Activated T-cell treated with anti-CD3 and anti-CD28 coated beads, Interleukin-2, amount 50 U/mL, for 24 hours (primary cell): Measurements from ENCODE around the gene KRTAP9-3.
"Not testable (repeated sequence)": the region's sequence is repeated elsewhere in the genome, so short reads cannot be mapped to it uniquely, and the experiment has no call there.

Experiments used
- DNase-seq: peaks from one replicate; pipeline ENCODE4 v3.0.0-alpha.2; 2020
- H3K27ac Mint-ChIP-seq: 2 replicates; pipeline ENCODE4 v1.8.0; 2020; ENCODE audit warnings: mild to moderate bottlenecking, mixed read lengths
- H3K27me3 Mint-ChIP-seq: 2 replicates; pipeline ENCODE4 v1.8.0; 2020; ENCODE audit warnings: mixed read lengths
- H3K36me3 Mint-ChIP-seq: 2 replicates; pipeline ENCODE4 v1.8.0; 2020; ENCODE audit warnings: low read depth, mixed read lengths
- H3K4me1 Mint-ChIP-seq: 2 replicates; pipeline ENCODE4 v1.8.0; 2020; ENCODE audit warnings: low read depth, mixed read lengths
- H3K4me3 Mint-ChIP-seq: 2 replicates; pipeline ENCODE4 v1.8.0; 2020; ENCODE audit warnings: mild to moderate bottlenecking, moderate library complexity, mixed read lengths
- H3K9me3 Mint-ChIP-seq: 2 replicates; pipeline ENCODE4 v1.8.0; 2020; ENCODE audit warnings: mixed read lengths

Gene KRTAP9-3, protein sequence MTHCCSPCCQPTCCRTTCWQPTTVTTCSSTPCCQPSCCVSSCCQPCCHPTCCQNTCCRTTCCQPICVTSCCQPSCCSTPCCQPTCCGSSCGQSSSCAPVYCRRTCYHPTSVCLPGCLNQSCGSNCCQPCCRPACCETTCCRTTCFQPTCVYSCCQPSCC

DNA sequence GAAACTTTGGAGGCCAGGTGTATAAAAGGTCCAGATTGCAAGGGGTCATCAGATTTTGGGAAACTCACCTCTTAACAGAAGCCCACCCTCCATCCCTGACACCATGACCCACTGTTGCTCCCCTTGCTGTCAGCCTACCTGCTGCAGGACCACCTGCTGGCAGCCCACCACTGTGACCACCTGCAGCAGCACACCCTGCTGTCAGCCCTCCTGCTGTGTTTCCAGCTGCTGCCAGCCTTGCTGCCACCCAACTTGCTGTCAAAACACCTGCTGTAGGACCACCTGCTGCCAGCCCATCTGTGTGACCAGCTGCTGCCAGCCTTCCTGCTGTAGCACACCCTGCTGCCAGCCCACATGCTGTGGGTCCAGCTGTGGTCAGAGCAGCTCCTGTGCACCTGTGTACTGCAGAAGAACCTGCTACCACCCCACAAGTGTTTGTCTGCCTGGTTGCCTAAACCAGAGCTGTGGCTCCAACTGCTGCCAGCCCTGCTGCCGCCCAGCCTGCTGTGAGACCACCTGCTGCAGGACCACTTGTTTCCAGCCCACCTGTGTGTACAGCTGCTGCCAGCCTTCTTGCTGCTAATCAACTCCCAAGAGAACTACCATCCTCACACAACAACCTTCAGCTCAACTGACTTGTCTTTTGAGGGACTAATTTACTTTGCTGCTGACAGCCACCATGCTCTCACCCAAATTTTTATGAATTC is at the start of gene KRTAP9-3:
Gene KRTAP9-3 (plus strand): TSS at position 51 of the 707 bp plus-strand sequence. CDS start 53 bp downstream, at position 104.
- not testable (repeated sequence) for DNase-seq, H3K36me3 Mint-ChIP-seq, H3K9me3 Mint-ChIP-seq, H3K27me3 Mint-ChIP-seq, H3K4me3 Mint-ChIP-seq, H3K27ac Mint-ChIP-seq, H3K4me1 Mint-ChIP-seq

DNA sequence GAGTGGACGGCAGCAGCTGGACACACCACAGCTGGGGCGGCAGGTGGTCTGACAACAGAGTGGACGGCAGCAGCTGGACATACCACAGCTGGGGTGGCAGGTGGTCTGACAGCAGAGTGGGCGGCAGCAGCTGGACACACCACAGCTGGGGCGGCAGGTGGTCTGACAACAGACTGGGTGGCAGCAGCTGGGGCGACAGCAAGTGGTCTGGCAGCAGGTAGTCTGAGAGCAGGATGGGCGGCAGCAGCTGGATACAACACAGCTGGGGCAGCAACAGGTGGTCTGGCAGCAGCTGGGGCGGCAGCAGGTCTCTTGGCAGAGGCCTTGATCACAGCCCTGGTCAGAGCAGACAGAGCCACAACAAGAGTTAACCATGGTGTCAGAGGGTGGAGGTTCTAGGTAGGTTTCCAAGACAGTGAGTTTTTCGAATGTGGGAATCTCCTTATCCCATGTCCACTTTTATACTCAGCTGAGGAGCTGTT is 47.7 kb upstream of the KRTAP9-3 start, which contains the start of gene KRTAP4-1:
Gene KRTAP4-1 (minus strand): TSS at position 432 of the 482 bp plus-strand sequence. CDS start 57 bp downstream, at position 375.
- no peak within 1 kb of the TSS for H3K4me3 Mint-ChIP-seq
- no peaks in the 10 kb centered on the region for H3K4me1 Mint-ChIP-seq
- H3K9me3 Mint-ChIP-seq: no peaks in the 10 kb centered on the region
- DNase-seq: no peak
- H3K27ac Mint-ChIP-seq: no peak within 1 kb of the TSS
- H3K36me3 Mint-ChIP-seq: no peaks in the 10 kb centered on the region
- H3K27me3 Mint-ChIP-seq: peaks cover 14% of the 10 kb centered on the region

DNA sequence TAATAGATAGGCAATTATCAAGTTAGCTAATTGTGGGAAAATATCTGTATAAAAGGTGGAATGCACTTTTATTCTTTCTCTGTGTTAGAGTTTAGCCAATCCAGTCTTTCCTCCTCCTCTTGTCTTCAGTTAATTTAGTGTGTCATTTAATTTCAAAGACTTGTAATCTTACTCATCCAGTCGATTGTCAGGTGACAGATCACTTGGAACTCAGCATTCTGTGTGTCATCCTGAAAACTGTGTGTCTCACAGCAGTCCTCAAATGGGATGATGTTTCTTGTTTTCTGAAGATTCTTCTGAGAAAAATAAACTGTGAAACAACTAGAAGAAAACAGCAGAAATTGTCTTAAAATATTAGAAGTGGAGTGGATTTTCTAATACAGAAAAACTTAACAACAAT is 47.2 kb upstream of the KRTAP9-3 start:
- H3K4me3 Mint-ChIP-seq: no peak overlapping the region

DNA sequence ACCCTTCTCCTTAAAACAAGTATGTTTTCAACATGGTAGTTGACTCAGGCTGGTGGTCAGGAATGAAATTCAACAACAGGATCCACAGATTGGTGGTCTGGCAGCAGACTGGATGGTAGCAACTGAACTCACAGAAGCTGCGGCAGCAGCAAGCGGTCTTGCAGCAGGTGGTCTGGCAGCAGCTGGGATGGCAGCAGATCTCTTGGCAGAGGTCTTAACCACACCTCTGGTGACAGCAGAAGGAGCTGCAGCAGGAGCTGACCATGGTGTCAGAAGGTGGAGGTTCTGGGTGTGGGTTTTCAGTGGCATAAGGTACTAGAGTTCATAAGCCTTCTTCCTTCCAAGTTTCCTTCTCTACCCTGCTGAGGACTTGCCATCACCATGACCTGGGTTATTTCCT is 45.4 kb upstream of the KRTAP9-3 start:
- no peak for DNase-seq
- H3K27me3 Mint-ChIP-seq: peaks cover 35% of the 10 kb centered on the region
- H3K36me3 Mint-ChIP-seq: no peaks in the 10 kb centered on the region
- no peaks in the 10 kb centered on the region for H3K4me1 Mint-ChIP-seq
- no peak overlapping the region for H3K27ac Mint-ChIP-seq
- no peaks in the 10 kb centered on the region for H3K9me3 Mint-ChIP-seq
- H3K4me3 Mint-ChIP-seq: no peak overlapping the region

More for the DNA sequence above, 47.2 kb upstream of the KRTAP9-3 start:
- H3K36me3 Mint-ChIP-seq: no peaks in the 10 kb centered on the region
- no peak overlapping the region for H3K27ac Mint-ChIP-seq
- H3K27me3 Mint-ChIP-seq: peaks cover 19% of the 10 kb centered on the region
- no peaks in the 10 kb centered on the region for H3K4me1 Mint-ChIP-seq
- no peaks in the 10 kb centered on the region for H3K9me3 Mint-ChIP-seq
- DNase-seq: no peak

DNA sequence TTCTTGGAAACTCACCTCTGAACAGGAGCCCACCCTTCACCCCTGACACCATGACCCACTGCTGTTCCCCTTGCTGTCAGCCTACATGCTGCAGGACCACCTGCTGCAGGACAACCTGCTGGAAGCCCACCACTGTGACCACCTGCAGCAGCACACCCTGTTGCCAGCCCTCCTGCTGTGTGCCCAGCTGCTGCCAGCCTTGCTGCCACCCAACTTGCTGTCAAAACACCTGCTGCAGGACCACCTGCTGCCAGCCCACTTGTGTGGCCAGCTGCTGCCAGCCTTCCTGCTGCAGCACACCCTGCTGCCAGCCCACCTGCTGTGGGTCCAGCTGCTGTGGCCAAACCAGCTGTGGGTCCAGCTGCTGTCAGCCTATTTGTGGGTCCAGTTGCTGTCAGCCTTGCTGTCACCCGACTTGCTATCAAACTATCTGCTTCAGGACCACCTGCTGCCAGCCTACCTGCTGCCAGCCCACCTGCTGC is 42.4 kb upstream of the KRTAP9-3 start, which contains the start of gene KRTAP9-1:
Gene KRTAP9-1 (plus strand): TSS at position 51 of the 482 bp plus-strand sequence. CDS start 0 bp downstream, at position 51.
- H3K36me3 Mint-ChIP-seq, H3K4me1 Mint-ChIP-seq, DNase-seq, H3K4me3 Mint-ChIP-seq, H3K27ac Mint-ChIP-seq, H3K9me3 Mint-ChIP-seq: not testable (repeated sequence)
- peaks cover 34% of the 10 kb centered on the region for H3K27me3 Mint-ChIP-seq

DNA sequence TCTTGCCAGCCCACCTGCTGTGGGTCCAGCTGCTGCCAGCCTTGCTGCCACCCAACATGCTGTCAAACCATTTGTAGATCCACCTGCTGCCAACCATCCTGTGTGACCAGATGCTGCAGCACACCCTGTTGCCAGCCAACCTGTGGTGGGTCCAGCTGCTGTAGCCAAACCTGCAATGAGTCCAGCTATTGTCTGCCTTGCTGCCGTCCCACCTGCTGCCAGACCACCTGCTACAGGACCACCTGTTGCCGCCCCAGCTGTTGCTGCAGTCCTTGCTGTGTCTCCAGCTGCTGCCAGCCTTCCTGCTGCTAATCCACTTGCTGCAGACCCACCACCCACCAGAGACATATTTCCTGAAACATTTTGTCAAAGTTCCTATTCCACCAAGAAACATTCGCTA is 41.9 kb upstream of the KRTAP9-3 start:
- Mint-ChIP-seq H3K9me3 (no peaks in the 10 kb centered on the region), H3K27me3 (peaks cover 34% of the 10 kb centered on the region), H3K4me3 (no peak overlapping the region), H3K27ac (no peak overlapping the region), H3K4me1 (no peaks in the 10 kb centered on the region), H3K36me3 (no peaks in the 10 kb centered on the region)
- no peak for DNase-seq

DNA sequence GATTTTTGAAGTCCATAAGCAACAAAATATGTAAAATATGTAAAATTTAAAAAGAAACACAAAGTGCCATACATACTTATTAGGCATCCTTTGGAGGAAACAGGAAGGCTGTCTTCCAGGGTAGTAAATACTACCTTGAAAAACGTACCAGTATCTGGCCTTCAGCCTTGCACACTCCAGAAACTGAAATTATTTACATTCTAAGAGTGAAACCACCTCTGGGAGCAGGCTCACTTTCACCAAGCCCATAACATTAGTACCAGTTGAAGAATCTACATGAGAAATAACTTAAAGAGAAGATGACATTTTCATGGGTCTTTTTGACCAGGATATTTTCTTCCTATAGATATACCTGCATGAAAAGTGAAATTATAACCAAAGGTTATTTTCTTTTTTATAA is 36.2 kb upstream of the KRTAP9-3 start:
- Mint-ChIP-seq H3K27ac (no peak overlapping the region), H3K4me1 (no peaks in the 10 kb centered on the region), H3K36me3 (no peaks in the 10 kb centered on the region), H3K4me3 (no peak overlapping the region), H3K27me3 (peaks cover 17% of the 10 kb centered on the region), H3K9me3 (peaks cover 4% of the 10 kb centered on the region)
- DNase-seq: no peak

DNA sequence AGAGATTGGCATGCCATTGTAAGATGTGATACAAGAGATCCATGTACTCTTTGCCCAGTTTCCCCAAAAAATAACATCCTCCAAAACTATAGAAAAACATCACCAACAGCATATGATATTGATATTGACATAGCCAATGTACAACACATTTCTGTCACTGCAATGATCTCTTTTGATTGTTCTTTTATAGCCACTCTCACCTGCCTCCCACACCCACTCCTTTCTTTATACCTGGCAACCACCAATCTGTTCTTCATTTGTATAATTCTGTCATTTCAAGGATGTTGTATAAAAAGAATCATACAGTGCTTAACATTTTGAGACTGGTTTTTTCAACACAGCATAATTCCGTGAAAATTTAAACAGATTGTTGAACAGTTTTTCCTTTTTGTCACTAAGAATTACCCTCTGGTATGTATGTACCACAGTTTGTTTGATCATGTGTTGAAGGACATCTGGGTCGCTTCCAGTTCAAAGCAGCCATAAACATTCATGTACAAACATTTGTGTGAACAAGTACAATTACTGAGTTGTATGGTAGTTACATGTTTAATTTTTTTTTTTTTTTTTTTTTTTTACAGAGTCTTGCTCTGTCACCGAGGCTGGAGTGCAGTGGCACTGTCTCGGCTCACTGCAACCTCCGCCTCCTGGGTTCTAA is 32.7 kb upstream of the KRTAP9-3 start:
- no peak overlapping the region for H3K4me3 Mint-ChIP-seq
- H3K36me3 Mint-ChIP-seq: no peaks in the 10 kb centered on the region
- DNase-seq: no peak
- H3K27me3 Mint-ChIP-seq: peaks cover 5% of the 10 kb centered on the region
- peaks cover 4% of the 10 kb centered on the region for H3K9me3 Mint-ChIP-seq
- no peak overlapping the region for H3K27ac Mint-ChIP-seq
- no peaks in the 10 kb centered on the region for H3K4me1 Mint-ChIP-seq

DNA sequence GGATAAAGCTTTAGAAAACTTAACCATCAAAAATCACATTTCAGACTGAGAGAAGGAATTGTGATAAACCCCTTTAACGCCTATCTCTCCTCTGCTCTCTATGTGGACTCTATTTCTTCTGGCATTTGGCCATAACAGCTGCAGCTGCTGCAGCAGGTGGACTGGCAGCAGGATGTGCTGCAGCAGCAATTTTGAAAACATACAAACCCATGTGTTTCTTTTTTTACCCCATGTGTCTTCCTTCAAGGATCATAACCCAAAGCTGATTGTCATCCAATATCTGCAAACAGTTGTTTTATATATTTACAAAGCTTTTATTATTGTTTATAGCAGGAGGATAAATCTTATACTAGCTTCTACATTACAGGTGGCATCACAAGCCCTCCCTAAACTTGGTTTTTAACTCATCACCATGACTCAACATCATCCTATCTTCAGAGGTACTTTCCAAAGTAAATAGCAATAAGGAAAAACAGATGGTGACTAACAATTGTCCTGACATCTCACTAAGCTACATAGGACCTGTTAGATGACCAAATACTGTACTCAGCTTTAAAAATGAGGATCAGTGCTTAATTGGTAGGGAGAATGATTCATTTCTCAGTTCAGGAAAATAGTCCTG is 20.3 kb upstream of the KRTAP9-3 start:
- Mint-ChIP-seq H3K9me3 (no peaks in the 10 kb centered on the region), H3K4me3 (no peak overlapping the region), H3K27me3 (peaks cover 43% of the 10 kb centered on the region), H3K36me3 (no peaks in the 10 kb centered on the region), H3K4me1 (peaks cover 4% of the 10 kb centered on the region), H3K27ac (no peak overlapping the region)
- DNase-seq: no peak

DNA sequence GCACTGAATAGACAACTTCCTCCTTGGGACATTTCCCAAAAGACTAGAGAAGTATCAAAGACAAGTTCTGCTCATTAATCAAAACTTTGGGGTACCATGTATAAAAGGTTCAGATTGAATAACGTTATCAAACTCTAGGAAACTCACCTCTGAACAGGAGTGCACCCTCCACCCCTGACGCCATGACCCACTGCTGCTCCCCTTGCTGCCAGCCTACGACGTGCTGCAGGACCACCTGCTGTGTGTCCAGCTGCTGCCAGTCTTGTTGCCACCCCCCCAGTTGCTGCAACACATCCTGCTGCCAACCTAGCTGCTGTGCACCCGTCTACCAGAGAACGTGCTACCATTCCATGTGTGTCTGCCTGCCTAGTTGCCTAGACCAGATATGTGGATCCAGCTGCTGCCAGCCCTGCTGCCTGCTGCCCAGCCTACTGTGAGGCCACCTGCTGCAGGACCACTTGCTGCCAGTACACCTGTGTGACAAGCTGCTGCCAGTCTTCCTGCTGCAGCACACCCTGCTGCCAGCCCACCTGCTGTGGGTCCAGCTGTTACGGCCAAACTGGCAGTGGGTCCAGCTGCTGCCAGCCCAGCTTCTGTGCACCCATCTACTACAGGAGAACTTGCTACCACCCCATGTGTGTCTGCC is 19.6 kb upstream of the KRTAP9-3 start:
- H3K27me3 Mint-ChIP-seq: peaks cover 43% of the 10 kb centered on the region
- peaks cover 4% of the 10 kb centered on the region for H3K4me1 Mint-ChIP-seq
- no peaks in the 10 kb centered on the region for H3K9me3 Mint-ChIP-seq
- H3K27ac Mint-ChIP-seq: no peak overlapping the region
- no peaks in the 10 kb centered on the region for H3K36me3 Mint-ChIP-seq
- no peak overlapping the region for H3K4me3 Mint-ChIP-seq
- DNase-seq: no peak

DNA sequence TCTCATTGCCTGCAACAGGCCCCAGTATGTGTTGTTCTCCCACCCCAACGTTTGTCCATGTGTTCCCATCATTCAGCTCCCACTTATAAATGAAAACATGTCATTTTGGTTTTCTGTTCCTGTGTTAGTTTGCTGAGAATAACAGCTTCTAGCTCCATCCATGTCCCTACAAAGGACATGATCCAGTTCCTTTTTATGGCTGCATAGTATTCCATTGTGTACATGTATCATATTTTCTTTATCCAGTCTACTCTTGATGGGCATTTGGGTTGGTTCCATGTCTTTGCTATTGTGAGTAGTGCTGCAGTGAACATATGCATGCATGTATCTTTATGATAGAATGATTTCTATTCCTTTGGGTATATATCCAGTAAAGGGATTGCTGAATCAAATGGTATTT is 16.6 kb upstream of the KRTAP9-3 start:
- Mint-ChIP-seq H3K9me3 (peaks cover 3% of the 10 kb centered on the region), H3K27me3 (peaks cover 26% of the 10 kb centered on the region), H3K36me3 (no peaks in the 10 kb centered on the region), H3K4me3 (no peak overlapping the region), H3K4me1 (peaks cover 4% of the 10 kb centered on the region), H3K27ac (no peak overlapping the region)
- no peak for DNase-seq

DNA sequence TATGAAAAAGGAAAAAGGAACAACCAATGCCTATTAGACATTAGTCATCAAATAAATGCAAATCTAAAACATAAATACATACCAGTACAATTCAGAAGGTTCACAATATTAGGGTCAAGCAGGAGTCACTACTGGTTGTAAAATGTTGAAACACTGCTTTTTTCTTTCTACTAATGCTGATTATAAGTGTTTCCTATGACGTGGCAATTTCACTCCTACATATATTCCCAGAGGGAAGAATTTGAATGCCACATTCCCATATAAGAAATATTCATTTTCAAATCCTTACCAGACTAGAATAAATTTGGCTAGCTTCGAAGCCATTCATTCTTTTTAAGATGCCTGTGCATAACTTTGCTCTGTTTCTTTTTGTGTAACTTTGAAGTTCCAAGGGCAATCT is 8.4 kb upstream of the KRTAP9-3 start:
- H3K9me3 Mint-ChIP-seq: peaks cover 3% of the 10 kb centered on the region
- no peaks in the 10 kb centered on the region for H3K4me1 Mint-ChIP-seq
- no peak overlapping the region for H3K27ac Mint-ChIP-seq
- no peak for DNase-seq
- H3K4me3 Mint-ChIP-seq: no peak overlapping the region
- H3K36me3 Mint-ChIP-seq: no peaks in the 10 kb centered on the region
- H3K27me3 Mint-ChIP-seq: peaks cover 11% of the 10 kb centered on the region

DNA sequence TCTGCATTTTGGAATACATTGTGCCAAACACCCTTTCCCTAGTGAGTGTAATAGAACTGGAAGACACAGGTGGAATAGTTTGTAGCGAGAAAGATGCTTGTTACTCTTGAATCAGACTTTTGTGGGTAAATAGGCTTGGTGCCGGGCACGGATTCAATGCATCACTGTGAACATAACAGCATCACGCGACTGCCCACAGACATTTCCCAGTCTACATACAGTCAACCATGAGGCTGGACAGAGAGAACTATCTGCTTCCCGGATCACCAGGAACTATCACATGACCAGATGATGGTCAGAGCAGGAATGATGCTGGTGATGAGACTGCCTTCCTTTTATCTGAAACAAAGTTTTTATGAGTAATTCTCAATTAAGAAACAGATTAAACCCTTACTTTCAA is 6.2 kb upstream of the KRTAP9-3 start:
- peaks cover 11% of the 10 kb centered on the region for H3K27me3 Mint-ChIP-seq
- no peaks in the 10 kb centered on the region for H3K9me3 Mint-ChIP-seq
- no peak overlapping the region for H3K27ac Mint-ChIP-seq
- H3K36me3 Mint-ChIP-seq: no peaks in the 10 kb centered on the region
- H3K4me1 Mint-ChIP-seq: no peaks in the 10 kb centered on the region
- no peak for DNase-seq
- no peak overlapping the region for H3K4me3 Mint-ChIP-seq

DNA sequence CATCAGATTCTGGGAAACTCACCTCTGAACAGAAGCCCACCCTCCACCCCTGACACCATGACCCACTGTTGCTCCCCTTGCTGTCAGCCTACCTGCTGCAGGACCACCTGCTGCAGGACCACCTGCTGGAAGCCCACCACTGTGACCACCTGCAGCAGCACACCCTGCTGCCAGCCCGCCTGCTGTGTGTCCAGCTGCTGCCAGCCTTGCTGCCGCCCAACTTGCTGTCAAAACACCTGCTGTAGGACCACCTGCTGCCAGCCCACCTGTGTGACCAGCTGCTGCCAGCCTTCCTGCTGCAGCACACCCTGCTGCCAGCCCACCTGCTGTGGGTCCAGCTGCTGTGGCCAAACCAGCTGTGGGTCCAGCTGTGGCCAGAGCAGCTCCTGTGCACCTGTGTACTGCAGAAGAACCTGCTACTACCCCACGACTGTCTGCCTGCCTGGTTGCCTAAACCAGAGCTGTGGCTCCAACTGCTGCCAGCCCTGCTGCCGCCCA is 5.6 kb upstream of the KRTAP9-3 start, which contains the start of gene KRTAP9-2:
Gene KRTAP9-2 (plus strand): TSS at position 51 of the 498 bp plus-strand sequence. CDS start 7 bp downstream, at position 58.
- not testable (repeated sequence) for H3K9me3 Mint-ChIP-seq, H3K4me3 Mint-ChIP-seq, H3K36me3 Mint-ChIP-seq

More for the DNA sequence above, 5.6 kb upstream of the KRTAP9-3 start, which contains the start of gene KRTAP9-2:
- peaks cover 11% of the 10 kb centered on the region for H3K27me3 Mint-ChIP-seq
- H3K27ac Mint-ChIP-seq, DNase-seq, H3K4me1 Mint-ChIP-seq: not testable (repeated sequence)
